HG02973 (cell line): ENCODE data around the gene MEIOB.

Source experiments
- ATAC-seq: cut with Tn5 transposase; IDR thresholded peaks from one replicate; pipeline ENCODE4 v1.9.1; 2021; ENCODE audit warnings: moderate library complexity; ENCODE audit not compliant: unreplicated experiment

MEIOB gene

GRCh38 chr16:1832838-1833454 is 39.0 kb downstream of the MEIOB start:
- ATAC-seq = no peak

GRCh38 chr16:1831186-1832075 is 40.5 kb downstream of the MEIOB start:
- no peak for ATAC-seq

- ATAC-seq = no peak
Observed at GRCh38 chr16:1830213-1830612, 41.8 kb downstream of the MEIOB start.

GRCh38 chr16:1828645-1829410 is 43.1 kb downstream of the MEIOB start:
- ATAC-seq = no peak

GRCh38 chr16:1826691-1827573 is 45.0 kb downstream of the MEIOB start, which contains the start of the genes FAHD1 and HAGH:
Gene FAHD1 (plus strand): TSS chr16:1827206. CDS start chr16:1827239, 33 bp downstream.
Gene HAGH (minus strand): TSS chr16:1826825. CDS start chr16:1826787, 38 bp downstream.
- peak; percentile 75 for ATAC-seq

- ATAC-seq = peak; percentile 38
Observed at GRCh38 chr16:1825864-1826690, 45.9 kb downstream of the MEIOB start.

- no peak for ATAC-seq
Observed at GRCh38 chr16:1825381-1825863, 46.5 kb downstream of the MEIOB start.

GRCh38 chr16:1823821-1824220 is 48.1 kb downstream of the MEIOB start:
- no peak for ATAC-seq

GRCh38 chr16:1822801-1823200 is 49.2 kb downstream of the MEIOB start:
- no peak for ATAC-seq

- no peak for ATAC-seq
Observed at GRCh38 chr16:1821861-1822611, 49.9 kb downstream of the MEIOB start.

- ATAC-seq = no peak
Observed at GRCh38 chr16:1820946-1821290, 51.0 kb downstream of the MEIOB start.

GRCh38 chr16:1820096-1820945 is 51.6 kb downstream of the MEIOB start:
- ATAC-seq = no peak

- no peak for ATAC-seq
Observed at GRCh38 chr16:1819611-1820010, 52.4 kb downstream of the MEIOB start.

- no peak for ATAC-seq
Observed at GRCh38 chr16:1818873-1819525, 53.0 kb downstream of the MEIOB start.

- ATAC-seq = no peak
Observed at GRCh38 chr16:1818204-1818872, 53.6 kb downstream of the MEIOB start.

GRCh38 chr16:1817716-1818115 is 54.2 kb downstream of the MEIOB start:
- no peak for ATAC-seq

- no peak for ATAC-seq
Observed at GRCh38 chr16:1817276-1817589, 54.7 kb downstream of the MEIOB start.
